NT2/D1 (cell line): ENCODE data around the gene NHS.

ENCODE experiments used
- SUZ12 ChIP-seq: IDR thresholded peaks from 2 replicates; pipeline ENCODE4 v1.6.1; 2011; ENCODE audit not compliant: insufficient read length, insufficient read depth; ENCODE audit errors: extremely low read depth
- YY1 ChIP-seq: IDR thresholded peaks from 2 replicates; pipeline ENCODE4 v1.6.1; 2011; ENCODE audit not compliant: insufficient read length, insufficient read depth

DNA sequence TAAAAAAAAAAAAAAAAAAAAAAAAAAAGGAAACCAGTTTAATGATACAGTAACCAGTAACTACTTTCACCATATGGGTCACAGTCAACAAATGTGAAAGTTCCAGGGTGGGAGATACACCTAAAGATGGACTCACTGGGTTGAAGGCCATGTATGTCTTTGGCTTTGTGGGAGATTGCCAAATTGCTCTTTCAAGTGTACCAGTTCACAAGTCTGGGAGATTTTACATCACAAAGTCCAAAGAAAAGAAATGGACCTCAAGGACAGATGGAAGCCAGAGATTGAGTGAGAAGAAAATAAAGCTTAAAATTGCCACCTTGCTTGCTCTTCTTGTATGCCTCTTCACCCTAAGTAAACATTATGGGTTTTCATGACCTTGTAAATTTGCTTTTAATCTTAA is 65.3 kb downstream of the NHS start:
- TF ChIP-seq YY1 (no peak), SUZ12 (no peak)
